Measurements from ENCODE around the gene PARD3B. TPM values are rescaled to one million over a fixed set of nuclear protein-coding genes. Genes with fewer than 3 reads are reported as not detected.

Gene PARD3B
- total and polyA plus RNA-seq, 2 of the 13 experiments (the other 11 are each of a cell fraction or from before 2014, with no cell fraction given): 0.71 to 2.3 TPM

GRCh38 chr2:205364261-205364660, 819.0 kb downstream of the PARD3B start (continued):
- no peak for TF ChIP-seq CEBPB (IDR thresholded peaks at IDR 0.05; ENCODE audit: borderline replicate concordance, low read depth, low read length)

- CTCF ChIA-PET (ENCODE audit: low intra/inter-chr PET ratio, low total read pairs): no interaction called here
- no peaks in the 10 kb centered on the region for H3K4me1 ChIP-seq (ENCODE audit: insufficient read depth, low read length)
- no TSS peak for BruUV-seq (replicated peaks)
- H4K20me1 ChIP-seq (ENCODE audit: insufficient read depth, low read length): no peaks in the 10 kb centered on the region
- no peak overlapping the region for H3K4me3 ChIP-seq (replicated peaks in 1 of 3; ENCODE audit: insufficient read depth in 1 of 3, low read depth in 2 of 3, low read length in 3 of 3)
- POLR2A ChIA-PET: no interaction called here
- DNase-seq (ENCODE audit: low spot score) (no peak), ATAC-seq (no peak), FAIRE-seq (no peak)
- whole genome bisulfite sequencing (ENCODE audit: low lambda C conversion rate): 30% methylated on average over 6 of the region's 6 CpGs
- no peaks in the 10 kb centered on the region for H3K9me3 ChIP-seq (ENCODE audit: low read length)
- H3K27ac ChIP-seq (ENCODE audit: extremely low read length, insufficient read depth, low read length): no peak overlapping the region
- H3K9ac ChIP-seq (ENCODE audit: insufficient read depth, low read depth, low read length): no peak overlapping the region
- no peak overlapping the region for H2AFZ ChIP-seq (ENCODE audit: low read length)
- intact Hi-C loops (cut with micrococcal nuclease; ENCODE audit: unreplicated experiment) (no loop called here), in situ Hi-C loops (cut with HindIII; ENCODE audit: extremely low pct_ligation_motif_present, low pct_unique_long_range_greater_than_20kb) (no loop called here)
- H3K79me2 ChIP-seq (ENCODE audit: insufficient read depth, low read length): no peaks in the 10 kb centered on the region
- H3K36me3 ChIP-seq (replicated peaks in 1 of 2; ENCODE audit: control insufficient read depth in 1 of 2, insufficient read depth in 2 of 2, low read length in 2 of 2): no peaks in the 10 kb centered on the region
- no peak overlapping the region for H3K4me2 ChIP-seq (ENCODE audit: low read depth, low read length)
- no peaks in the 10 kb centered on the region for H3K27me3 ChIP-seq (ENCODE audit: control insufficient read depth in 1 of 2, insufficient read depth in 2 of 2, low read length in 2 of 2)
- TF ChIP-seq KIAA2018 (CRISPR knock-in tag; IDR thresholded peaks at IDR 0.05; ENCODE audit: borderline replicate concordance) (no peak), ZFAT (CRISPR knock-in tag; conservative IDR thresholded peaks at IDR 0.05) (no peak), ZNF841 (CRISPR knock-in tag; IDR thresholded peaks at IDR 0.05; ENCODE audit: borderline replicate concordance) (no peak), MXD3 (CRISPR knock-in tag; IDR thresholded peaks at IDR 0.05) (no peak), ZKSCAN1 (IDR thresholded peaks at IDR 0.05; ENCODE audit: low read length) (no peak), IRF1 (CRISPR knock-in tag; IDR thresholded peaks at IDR 0.05; ENCODE audit: low read depth) (no peak), NR2F1 (CRISPR knock-in tag; IDR thresholded peaks at IDR 0.05) (no peak), YEATS2 (CRISPR knock-in tag; IDR thresholded peaks at IDR 0.05; ENCODE audit: borderline replicate concordance) (no peak), CEBPG (CRISPR knock-in tag; IDR thresholded peaks at IDR 0.05) (no peak), ZNF225 (CRISPR knock-in tag; IDR thresholded peaks at IDR 0.05) (no peak), DR1 (CRISPR knock-in tag; IDR thresholded peaks at IDR 0.05) (no peak), DDIT3 (CRISPR knock-in tag; IDR thresholded peaks at IDR 0.05) (no peak), ZNF572 (CRISPR knock-in tag; IDR thresholded peaks at IDR 0.05) (no peak)
These were observed 821.2 kb downstream of the PARD3B start for GRCh38 chr2:205366336-205367060.

Data from HepG2 (cell line).